ENCODE results near the gene RIPOR3.

- TF ChIP-seq POLR2A (IDR thresholded peaks at IDR 0.05) (no peak), CTCF (IDR thresholded peaks at IDR 0.05) (no peak)
Observed at GRCh38 chr20:50572938-50573777, 118.2 kb downstream of the RIPOR3 start.

Measured in lower leg skin (tissue), 3 donors.